Stimulated activated CD8-positive, alpha-beta memory T cell treated with anti-CD3 and anti-CD28 coated beads, Interleukin-4, amount 100 ng/mL, for 24 hours (primary cell): ENCODE data around the gene SH3GLB1.

Experiments
- DNase-seq: peaks from one replicate; pipeline ENCODE4 v3.0.0-alpha.2; 2020; ENCODE audit warnings: low read depth

Gene SH3GLB1

DNA sequence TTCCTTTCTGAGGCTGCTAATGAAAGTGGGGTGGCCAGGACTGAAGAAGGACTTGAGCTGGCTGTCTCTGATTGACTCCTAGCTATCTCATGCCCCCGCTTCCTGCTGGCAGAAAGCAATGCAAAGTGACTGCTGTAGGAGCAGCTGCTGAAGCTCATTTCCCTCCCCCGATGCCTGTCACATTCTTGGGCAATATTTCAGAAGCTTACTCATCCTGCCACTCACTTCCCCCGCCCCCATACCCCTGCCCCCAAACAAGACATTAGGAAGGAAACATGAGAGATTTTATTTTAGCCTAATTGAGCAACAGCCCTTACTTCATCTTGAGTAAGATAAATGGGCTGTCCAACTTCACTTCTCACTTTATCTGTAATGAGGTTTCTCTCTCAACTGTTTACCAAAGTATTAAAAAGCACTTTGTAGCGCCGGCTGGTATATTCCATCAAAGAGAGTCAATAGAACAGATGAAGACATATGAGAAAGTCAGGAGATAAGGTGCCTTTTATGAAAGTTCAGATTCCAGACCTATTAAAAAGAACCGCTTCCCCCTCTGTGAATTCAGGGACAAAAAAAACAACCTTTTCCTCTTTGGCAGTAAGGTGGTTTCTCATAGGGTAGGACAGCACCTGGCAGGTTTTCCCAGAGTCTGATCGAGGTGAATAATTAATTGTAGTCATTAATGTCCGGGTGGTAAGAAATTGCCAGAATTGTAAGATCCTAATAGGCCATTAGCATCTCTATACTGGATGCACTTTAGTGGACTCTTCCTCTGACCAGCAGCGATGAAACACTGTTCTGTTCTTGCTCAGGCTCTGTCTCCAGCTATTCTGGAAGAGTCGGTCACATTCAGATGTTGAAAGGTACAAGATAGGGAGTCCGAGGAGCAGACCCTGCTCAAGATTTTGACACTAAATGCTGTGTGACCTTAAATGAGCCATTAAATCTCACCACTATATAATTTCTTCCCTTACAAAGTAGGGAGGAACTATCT is 70.2 kb downstream of the SH3GLB1 start:
- DNase-seq: peak; percentile 29

DNA sequence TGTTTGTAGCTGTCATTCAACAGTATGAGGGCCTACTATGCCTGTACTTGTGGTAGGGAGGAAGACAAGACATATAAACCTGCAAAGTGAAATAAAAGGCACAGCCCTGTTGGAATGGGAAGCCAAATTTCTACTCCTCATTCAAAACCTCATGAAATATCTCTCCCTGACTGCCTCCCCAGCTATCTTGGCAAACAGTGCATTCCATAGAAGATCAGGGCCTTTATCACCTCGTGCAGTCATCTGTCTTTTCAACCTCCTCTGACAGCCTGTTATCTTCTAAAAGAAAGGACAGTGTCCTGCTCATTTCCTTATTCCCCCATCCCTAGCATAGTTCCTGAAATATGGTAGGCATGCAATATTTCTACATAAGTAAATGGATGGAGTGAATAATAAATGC is 71.0 kb downstream of the SH3GLB1 start:
- no peak for DNase-seq

- no peak for DNase-seq
These were observed 71.7 kb downstream of the SH3GLB1 start for GRCh38 chr1:86776108-86776507.

DNA sequence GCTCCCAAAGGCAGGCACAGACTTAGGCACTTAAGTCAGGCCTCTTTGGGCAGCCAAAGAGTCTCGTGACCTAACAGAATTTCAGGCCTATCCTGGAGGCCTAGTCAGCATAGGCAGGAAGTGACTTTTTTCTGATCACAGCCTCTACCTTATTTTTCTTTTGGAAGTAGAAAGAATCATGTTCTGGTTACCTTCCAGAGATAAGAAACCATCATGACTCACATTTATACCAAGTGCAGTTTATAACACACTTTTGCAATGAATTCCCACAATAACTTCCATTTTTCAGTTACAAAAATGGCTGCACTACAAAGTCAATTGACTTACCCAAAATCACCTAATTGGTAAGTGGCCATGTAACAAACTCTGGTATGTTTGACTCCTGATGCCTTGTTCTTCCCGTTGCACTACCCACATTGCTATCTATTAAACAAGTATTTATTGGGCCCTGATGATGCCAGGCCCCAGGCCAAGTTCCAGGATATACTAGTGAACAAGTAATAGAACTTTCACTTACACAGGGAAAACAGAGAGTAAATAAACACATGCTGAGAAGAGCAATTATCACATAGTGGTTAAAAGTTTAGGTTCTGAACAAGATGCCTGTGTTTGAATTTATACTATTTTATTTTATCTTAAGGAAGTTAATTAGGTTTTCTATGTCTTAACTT is 74.3 kb downstream of the SH3GLB1 start:
- DNase-seq: no peak

DNA sequence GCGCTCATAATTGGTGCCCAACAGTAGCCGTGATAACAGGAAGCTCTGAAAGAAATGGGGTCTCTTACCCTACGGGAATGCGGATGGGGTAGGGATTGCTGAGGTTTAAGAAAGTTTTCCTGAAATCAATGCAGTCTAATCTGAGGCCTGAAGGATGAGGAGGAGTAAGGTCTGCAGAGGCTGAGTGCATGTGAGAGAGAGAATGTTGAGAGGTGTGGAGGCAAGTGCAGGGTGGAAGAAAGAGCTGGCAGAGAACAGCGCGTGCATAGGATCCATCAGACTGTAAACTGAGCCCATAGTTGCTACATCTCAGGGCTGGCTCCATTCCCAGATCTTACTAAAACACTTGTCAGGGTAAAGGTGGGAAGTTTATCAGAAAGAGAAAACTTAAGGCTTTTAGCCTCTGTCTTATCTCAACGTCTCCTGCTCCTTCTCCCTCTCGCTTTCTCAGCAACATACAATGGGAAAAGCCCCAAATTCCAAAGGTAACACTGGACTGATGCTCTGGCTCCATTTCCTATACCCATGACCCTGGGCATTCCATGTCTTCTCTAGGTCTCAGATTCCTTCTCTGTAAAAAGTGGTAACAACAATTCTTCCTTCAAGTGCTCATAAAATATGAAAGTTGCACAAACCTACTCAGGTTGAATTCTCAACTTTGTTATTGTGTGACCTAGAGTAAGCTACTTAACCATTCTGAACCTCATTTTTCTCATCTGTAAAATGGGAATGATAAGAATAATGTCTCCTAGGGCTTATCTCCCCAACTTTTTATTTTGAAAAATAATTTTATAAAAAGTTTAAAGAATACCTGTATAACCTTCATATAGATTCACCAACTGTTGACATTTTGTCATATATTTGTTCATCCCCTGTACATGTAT is 75.2 kb downstream of the SH3GLB1 start:
- DNase-seq: no peak

DNA sequence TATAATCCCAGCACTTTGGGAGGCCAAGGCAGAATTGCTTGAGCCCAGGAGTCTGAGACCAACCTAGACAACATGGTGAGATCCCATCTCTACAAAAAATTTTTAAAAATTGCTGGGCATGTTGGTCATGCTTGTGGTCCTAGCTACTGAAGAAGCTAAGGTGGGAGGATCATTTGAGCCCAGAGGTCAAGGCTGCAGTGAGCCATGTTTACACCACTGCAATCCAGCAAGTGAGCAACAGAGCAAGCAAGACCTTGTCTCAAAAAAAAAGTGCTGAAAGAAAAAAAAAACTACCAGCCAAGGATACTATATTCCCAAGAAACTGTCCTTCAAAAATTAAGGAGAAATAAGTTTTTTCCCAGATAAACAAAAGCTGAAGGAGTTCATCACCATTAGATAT is 78.1 kb downstream of the SH3GLB1 start:
- DNase-seq: no peak

DNA sequence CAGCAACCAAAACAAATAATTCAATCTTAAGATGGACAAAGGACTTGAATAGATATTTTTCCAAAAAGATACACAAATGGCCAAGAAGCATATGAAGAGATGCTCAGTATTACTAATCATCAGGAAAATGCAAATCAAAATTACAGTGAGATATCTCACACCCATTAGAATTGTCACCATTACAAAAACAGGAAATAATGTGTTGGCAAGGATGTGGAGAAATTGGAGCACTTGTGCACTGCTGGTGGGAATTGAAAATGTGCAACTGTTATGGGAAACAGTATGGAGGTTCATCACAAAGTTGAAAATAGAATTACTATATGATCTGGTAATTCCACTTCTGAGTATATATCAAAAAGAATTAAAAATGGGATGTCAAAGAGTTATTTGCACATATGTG is 83.2 kb downstream of the SH3GLB1 start:
- DNase-seq: no peak

DNA sequence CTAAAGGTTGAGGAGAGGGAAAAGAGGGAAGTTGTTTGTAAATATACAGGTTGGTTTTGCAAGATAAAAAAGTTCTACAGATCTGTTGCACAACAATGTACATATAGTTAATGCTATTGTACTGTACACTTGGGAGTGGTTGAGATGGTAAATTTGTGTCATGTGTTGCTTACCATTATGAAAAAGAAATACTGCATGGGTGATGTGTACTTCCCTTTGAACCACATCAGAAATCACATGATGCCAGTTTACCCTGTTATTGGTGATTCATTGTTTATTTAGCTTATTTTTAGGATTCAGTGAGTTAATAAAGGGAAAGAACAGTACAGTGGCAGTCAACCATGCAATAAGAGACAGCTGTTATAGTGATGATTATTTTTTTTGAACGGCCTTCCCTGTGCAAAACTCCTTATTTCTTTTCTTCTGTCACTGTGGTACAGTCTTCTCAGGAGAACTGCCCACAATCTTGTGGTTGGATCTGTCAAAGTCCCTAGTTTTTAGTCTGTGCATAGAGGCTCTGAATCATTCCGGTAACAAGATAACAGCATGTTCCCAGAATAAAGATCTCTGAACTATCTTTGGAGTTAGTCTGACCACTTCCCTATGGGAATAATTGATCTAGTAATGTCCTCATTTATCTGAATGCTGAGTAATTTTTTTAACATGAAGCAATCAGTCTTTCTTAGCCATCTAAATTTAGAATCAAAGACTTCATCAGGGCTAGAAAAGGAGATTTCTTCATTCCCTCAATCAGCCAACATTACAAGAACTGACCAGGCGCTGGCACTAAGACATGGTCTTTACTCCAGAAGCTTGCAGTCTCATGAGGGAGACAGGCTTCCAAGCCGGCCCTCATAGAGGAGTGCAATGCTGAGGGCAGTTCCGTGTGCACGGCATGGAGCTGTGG is 84.2 kb downstream of the SH3GLB1 start:
- no peak for DNase-seq

GRCh38 chr1:86795316-86795715 is 90.9 kb downstream of the SH3GLB1 start:
- DNase-seq: no peak
